ENCODE data around the gene CFAP20. TPM values are rescaled to one million over a fixed set of nuclear protein-coding genes. Genes with fewer than 3 reads are reported as not detected.

CFAP20 gene
- total and polyA plus RNA-seq, 2 experiments from 2014 or later, result 61.1 to 81.7 TPM

GRCh38 chr16:58099097-58099955 lies 29.9 kb downstream of the CFAP20 start (continued):
- TF ChIP-seq NANOG (IDR thresholded peaks at IDR 0.05; ENCODE audit: borderline replicate concordance) (no peak), ZNF114 (CRISPR knock-in tag; IDR thresholded peaks at IDR 0.05) (no peak), STAT1 (IDR thresholded peaks at IDR 0.05; ENCODE audit: unreplicated experiment) (no peak), CREB1 (CRISPR knock-in tag; IDR thresholded peaks at IDR 0.05; ENCODE audit: low read depth) (no peak), ZNF331 (CRISPR knock-in tag; IDR thresholded peaks at IDR 0.05; ENCODE audit: low read depth) (no peak), EZH2phosphoT487 (IDR thresholded peaks at IDR 0.05; ENCODE audit: unreplicated experiment) (no peak), JUNB (IDR thresholded peaks at IDR 0.05; ENCODE audit: unreplicated experiment) (no peak)

GRCh38 chr16:58098207-58099096 lies 30.7 kb downstream of the CFAP20 start:
- ATAC-seq (peak; percentile 7; the same call in 1 of the 3 replicates), DNase-seq (ENCODE audit: low spot score) (no peak)
- H3K27me3 ChIP-seq (ENCODE audit: insufficient read depth), result no peaks in the 10 kb centered on the region
- H3K4me2 ChIP-seq, result no peak overlapping the region
- H3F3A ChIP-seq (replicated peaks; ENCODE audit: low read depth), result no peaks in the 10 kb centered on the region
- peaks cover 29% of the 10 kb centered on the region for H3K27me3 Mint-ChIP-seq (ENCODE audit: insufficient read depth, low read depth, poor library complexity)
- H4K20me1 ChIP-seq (replicated peaks; ENCODE audit: insufficient read depth), result no peaks in the 10 kb centered on the region
- peaks cover 11% of the 10 kb centered on the region for H3K4me1 ChIP-seq (ENCODE audit: insufficient read depth)
- no peak overlapping the region for H3K4me3 ChIP-seq
- H3K9me2 ChIP-seq (ENCODE audit: insufficient read depth), result no peaks in the 10 kb centered on the region
- H3K36me3 Mint-ChIP-seq (ENCODE audit: low read depth), result no peaks in the 10 kb centered on the region
- H3K27ac ChIP-seq (ENCODE audit: low read depth), result no peak overlapping the region
- H3K27ac Mint-ChIP-seq, result no peak overlapping the region
- H3K9me3 Mint-ChIP-seq, result no peaks in the 10 kb centered on the region; the same call in 2 of the 3 replicates
- H3K79me2 ChIP-seq (replicated peaks; ENCODE audit: insufficient read depth), result no peaks in the 10 kb centered on the region
- no peak overlapping the region; the same call in 2 of the 3 replicates for H3K4me3 Mint-ChIP-seq
- H3K36me3 ChIP-seq (ENCODE audit: insufficient read depth), result no peaks in the 10 kb centered on the region
- H2AFZ ChIP-seq, result no peak overlapping the region
- H3K4me1 Mint-ChIP-seq, result peaks cover 23% of the 10 kb centered on the region
- TF ChIP-seq ZNF114 (CRISPR knock-in tag; IDR thresholded peaks at IDR 0.05) (no peak), STAT1 (IDR thresholded peaks at IDR 0.05; ENCODE audit: unreplicated experiment) (no peak), ETS1 (IDR thresholded peaks at IDR 0.05) (no peak), ZNF331 (CRISPR knock-in tag; IDR thresholded peaks at IDR 0.05; ENCODE audit: low read depth) (no peak), ZNF462 (CRISPR knock-in tag; IDR thresholded peaks at IDR 0.05) (no peak), REST (IDR thresholded peaks at IDR 0.05; ENCODE audit: unreplicated experiment) (no peak), NANOG (IDR thresholded peaks at IDR 0.05; ENCODE audit: borderline replicate concordance) (no peak), JUNB (IDR thresholded peaks at IDR 0.05; ENCODE audit: unreplicated experiment) (no peak)

Measured in GM23338 (cell line).